Thyroid gland (tissue), 4 donors: Measurements from ENCODE around the gene ERCC3.

Source experiments
- CTCF ChIP-seq, 6 experiments: fragments of 200-600 bp in 3 of 6; fragments of 450-650 bp in 3 of 6; sonication (generic) in 3 of 6; IDR thresholded peaks; one replicate each; pipeline ENCODE4 v1.5.1; 2016 to 2019; ENCODE audit warnings: antibody characterized with exemption in 6 of 6, mild to moderate bottlenecking in 2 of 6, inconsistent platforms in 1 of 6, moderate library complexity in 1 of 6
- POLR2A ChIP-seq, 2 donors: fragments of 450-650 bp; IDR thresholded peaks; one replicate each; pipeline ENCODE4 v1.6.1; 2017; ENCODE audit warnings: antibody characterized with exemption in 2 of 2, mild to moderate bottlenecking in 2 of 2, moderate library complexity in 1 of 2

- TF ChIP-seq CTCF (IDR thresholded peaks at IDR 0.05) (peak in 4 of 6 experiments; percentile 32 to 71 (median 62)), POLR2A (IDR thresholded peaks at IDR 0.05) (no peak)
Measured at GRCh38 chr2:127324635-127325034, 30.7 kb upstream of the ERCC3 start.
